Superior temporal gyrus (tissue), 1 donor: ENCODE results near the gene FBXO31.

Source experiments
- DNase-seq: peaks from one replicate; pipeline ENCODE4 v3.0.0-alpha.2; 2016; ENCODE audit errors: extremely low spot score

FBXO31 gene

DNA sequence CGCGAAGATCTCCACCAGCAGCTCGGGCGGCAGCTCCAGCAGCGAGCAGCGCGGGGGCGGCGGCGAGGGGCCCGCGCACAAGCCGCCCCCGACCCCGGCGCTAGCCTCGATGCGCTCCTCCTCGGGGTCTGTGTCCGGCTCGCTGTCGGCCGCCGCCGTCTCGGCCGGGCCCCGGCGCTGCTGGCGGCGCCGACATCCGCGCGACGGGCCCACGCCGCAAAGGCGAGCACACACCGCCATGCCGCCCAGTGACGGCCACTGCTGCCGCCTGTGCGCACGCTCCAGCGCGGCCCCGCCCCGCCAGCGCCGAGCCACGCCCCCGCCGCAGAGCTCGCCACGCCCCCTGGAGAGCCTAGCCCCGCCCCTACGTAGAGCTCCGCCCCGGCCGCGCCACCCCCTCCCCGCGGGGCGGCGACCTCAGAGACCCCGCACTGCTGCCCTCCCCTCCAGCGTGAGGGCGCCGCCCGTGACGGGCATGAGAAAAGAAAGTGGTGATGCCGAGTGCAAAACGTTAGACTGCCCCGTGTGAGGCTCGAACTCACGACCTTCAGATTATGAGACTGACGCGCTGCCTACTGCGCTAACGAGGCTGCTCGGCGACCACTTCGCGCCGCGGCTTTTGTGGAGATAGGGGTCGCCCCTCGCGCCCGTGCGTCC, at the start of gene FBXO31:
Gene FBXO31, minus strand, starts transcription at position 272 of the 657 bp plus-strand sequence. Its CDS starts 32 bp downstream, at position 240.
- DNase-seq = peak; percentile 88

- no peak for DNase-seq
Measured at GRCh38 chr16:87432330-87432915, 48.8 kb upstream of the FBXO31 start.

GRCh38 chr16:87431926-87432325, 48.4 kb upstream of the FBXO31 start:
- DNase-seq = peak; percentile 55

DNA sequence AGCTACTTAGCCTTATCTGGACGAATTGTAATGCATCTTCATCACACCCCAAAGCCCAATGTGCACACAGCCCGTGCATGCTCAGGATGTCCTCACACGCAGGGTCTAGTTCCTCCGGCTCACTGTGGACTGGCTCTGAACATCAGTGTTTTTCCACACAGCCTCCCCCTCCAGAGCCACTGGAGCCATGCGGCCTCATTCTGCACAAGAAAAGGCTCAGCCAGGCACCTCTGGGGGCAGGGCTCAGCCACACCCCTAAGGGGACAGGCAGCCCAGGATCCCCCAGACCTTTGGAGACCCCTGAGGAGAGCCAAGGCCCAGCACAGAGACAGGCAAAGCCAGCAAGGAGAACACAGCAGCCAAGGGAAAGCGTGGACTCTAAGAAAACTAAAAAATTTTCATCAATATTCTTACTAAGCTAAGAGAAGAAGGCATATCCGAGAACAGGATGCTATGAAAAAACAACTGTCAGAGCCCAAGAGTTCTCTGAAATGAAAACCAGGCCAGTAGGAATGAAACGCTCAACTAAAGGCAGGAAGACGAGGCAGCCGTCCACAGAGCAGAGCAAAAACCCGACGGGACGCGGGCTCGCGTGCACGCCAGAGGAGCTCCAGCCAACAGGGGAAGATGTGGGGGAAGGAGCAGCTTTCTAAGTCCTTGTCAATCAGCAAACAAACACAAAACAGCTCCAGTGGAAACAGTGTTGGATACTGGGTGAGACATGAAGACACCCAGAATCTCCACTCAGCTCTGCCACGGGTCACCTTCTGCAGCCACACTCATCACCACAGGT, 43.0 kb upstream of the FBXO31 start:
- no peak for DNase-seq

- DNase-seq = no peak
Measured at GRCh38 chr16:87425941-87426340, 42.4 kb upstream of the FBXO31 start.

- no peak for DNase-seq
Measured at GRCh38 chr16:87424266-87424665, 40.7 kb upstream of the FBXO31 start.

GRCh38 chr16:87423429-87423828, 39.9 kb upstream of the FBXO31 start:
- no peak for DNase-seq

DNA sequence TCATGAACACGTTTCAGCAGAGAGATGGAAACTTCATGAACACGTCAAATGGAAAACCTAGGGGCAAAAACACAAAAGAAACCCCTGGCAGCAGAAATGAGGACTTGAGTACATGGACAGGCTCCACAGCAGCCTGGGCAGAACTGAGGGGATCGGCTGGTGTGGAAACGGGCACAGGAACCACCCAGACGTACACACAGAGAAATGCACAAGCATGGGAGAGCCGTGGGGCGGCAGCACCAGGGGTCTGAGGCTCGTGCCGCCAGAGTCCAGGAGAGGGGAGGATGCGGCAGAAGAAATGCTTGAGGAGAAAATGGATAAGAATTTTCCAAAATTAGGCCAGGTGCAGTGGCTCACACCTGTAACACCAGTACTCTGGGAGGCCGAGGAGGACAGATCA, 38.5 kb upstream of the FBXO31 start:
- DNase-seq = no peak

DNA sequence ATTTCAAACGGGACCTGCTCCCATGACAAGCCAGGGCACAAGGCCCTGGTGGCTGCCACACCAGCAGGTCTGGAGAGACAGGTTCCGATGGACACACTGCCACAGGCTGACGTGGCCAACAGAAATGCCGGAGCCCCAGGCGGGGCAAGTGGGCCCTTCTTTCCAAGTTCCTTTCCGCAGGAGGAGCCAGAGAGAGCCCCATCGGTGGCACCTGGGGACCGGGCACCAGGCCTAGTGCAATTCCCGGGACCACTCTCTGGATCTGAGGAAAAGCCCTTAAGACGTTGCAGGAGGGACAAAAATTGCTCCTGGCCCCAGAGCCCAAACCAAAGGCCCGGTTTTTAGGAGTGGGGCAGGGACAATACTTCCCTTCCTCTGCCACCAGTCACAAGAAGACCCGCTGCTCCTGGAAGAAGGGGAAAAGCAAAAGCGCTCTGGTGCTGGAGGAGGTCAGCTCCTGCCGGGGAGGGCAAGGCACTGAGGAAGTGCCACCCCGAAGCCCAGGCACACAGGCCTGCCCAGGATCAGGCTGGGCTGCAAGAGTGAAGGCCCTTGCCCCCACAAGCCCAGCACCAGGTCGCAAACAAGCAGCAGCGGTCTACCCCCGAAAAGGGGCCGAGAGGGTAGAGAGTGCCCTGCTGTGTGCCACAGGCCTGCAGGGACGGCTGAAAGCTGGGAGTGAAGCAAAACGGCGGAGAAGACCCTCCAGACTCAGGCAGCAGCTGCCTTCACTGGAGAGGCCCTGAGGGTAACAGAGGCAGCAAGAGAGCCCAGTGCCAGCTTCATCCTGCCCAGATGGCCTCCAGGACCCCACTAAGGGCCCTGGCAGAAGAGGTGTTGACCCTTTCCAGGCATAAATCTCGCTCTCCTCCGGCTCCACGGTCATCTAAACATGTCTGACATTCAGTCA, 37.7 kb upstream of the FBXO31 start:
- DNase-seq = no peak

DNA sequence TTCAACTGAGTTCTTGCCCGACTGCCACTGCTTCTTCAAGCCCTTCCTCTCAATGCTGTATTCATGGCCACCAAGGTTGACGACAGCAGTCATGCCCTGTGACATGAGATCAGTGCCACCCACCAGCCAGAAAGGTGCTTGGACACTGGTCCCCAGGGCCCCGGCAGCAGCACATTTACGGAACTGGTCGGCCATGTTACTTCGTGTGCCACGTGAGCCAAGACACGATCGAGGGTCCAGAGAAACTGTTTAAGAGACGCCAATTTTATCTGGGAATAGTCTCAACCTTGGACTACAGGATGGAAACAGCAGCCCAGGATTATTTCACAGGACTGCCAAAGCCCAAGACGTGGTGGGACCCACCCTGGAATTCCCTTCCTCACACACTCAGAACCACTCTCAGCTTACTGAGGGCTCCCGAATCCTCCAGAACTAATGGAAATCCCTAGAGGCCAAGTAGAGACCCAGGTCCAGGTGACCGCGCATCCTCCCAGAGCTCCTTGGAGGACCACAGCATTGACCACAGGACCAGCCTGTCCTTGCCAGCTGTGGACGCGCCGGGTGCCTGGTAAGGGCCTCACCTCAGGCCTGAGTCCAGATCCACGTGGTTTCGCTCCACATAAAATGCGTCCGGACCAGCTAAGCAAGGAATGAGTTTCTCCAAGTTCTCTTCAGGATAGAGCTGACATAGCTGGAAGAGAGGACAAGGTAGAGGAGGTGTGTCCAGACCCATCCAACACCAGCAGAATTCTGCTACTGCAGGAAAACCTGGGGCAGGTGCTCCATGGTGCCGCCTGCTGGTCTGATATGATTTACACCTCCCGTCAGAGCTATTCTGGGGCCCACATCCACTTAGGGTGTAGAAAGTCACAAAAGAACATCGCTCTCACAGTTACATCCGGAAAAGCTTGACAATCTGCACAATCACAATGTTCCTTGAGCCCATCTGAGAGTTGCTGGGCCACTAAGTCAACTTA, 36.7 kb upstream of the FBXO31 start:
- DNase-seq = no peak

DNA sequence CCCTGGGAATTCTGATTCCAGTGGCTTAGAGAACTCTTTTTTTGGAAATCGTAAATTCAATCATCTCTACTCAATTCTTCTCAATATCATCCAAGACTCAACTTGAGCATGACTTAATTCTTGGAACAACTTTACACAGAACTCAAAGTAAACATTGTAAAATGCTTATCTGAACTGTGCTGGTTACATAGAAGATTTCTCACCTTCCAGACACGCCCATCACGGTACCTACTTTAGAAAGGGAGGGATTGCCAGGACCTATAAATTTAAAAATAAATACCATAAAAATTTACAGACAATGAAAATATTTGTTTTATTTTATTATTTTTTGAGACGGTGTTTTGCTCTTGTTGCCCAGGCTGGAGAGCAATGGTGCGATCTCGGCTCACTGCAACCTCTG, 35.1 kb upstream of the FBXO31 start:
- no peak for DNase-seq

GRCh38 chr16:87418216-87418615, 34.6 kb upstream of the FBXO31 start:
- no peak for DNase-seq

GRCh38 chr16:87417528-87417910, 33.9 kb upstream of the FBXO31 start:
- no peak for DNase-seq

- DNase-seq = peak; percentile 74
Measured at GRCh38 chr16:87416826-87417527, 33.4 kb upstream of the FBXO31 start.

DNA sequence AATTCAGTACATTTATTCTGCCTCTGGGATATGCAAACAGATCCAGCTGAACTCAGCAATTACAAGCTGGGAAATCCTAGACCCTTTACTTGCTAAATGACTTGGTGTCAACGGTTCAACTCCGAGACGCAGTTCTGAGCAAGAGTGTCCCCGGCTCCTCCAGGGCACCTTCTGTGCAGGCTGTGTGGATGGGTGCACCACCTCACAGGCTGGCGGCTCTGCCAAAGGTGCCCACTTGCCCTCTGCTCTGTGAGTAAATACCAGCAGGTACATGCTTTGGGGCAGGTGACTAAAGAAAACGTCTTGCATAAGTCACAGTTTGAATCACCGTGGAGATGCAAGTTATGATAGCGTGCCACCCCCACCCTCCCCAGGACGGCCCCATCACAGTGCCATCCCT, 31.9 kb upstream of the FBXO31 start:
- no peak for DNase-seq

GRCh38 chr16:87414251-87414680, 30.7 kb upstream of the FBXO31 start:
- no peak for DNase-seq

- no peak for DNase-seq
Measured at GRCh38 chr16:87412996-87413421, 29.4 kb upstream of the FBXO31 start.

DNA sequence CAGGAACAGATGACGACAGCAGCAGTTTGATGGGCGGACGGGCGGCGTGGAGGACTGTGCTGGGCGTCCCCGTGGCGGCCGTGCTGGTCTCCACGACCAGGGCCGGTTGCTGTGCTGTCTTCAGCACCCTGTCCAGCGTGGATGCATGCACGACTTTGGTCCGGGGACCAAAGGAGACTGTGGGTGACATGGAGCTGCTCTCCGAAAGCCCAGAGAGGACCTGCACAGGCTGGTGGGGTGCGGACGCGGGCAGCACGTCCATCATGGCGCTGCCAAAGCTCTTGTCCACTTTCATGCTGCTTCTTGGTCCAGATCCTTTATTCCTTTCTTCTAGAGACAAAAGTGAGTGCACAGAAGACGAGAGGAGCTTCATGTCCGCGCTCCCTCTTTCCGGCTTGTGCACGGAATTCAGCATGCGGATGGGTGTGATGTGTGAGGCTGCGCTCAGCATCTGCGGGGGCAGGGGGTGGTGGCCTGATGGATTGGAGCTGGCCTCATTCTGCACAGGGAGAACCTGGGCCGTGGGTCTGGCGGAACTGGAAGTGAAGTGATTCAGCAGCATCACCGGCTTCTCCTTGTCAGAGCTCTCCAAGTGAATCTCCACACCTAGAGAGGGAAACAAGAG, 28.9 kb upstream of the FBXO31 start:
- no peak for DNase-seq
